ENCODE data around the gene TMEM63C.

The TMEM63C gene

DNA sequence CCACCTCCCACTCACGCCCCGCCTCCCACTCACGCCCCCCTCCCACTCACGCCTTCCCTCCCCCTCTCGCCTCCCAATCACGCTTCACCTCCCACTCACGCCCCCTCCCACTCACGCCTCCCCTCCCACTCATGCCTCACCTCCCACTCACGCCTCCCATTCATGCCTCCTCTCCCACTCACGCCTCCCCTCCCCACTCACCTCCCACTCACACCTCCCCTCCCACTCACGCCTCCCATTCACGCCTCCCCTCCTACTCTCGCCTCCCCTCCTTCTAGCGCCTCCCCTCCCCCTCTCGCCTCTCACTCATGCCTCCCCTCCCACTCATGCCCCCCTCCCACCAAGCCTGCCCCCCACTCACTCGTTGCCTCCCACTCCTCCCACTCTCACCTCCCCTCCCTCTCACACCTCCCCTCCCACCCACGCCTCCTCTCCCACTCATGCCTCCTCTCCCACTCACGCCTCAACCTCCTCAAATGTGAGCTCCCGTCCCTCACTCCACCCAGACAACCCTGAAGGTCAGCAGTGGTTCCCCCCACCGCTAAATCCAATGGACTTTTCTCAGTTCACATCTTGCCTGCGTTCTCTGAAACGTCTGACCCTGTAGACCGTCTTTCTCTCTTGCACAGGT, 39.8 kb downstream of the TMEM63C start:
- DNase-seq (ENCODE audit: low read depth): no peak

DNA sequence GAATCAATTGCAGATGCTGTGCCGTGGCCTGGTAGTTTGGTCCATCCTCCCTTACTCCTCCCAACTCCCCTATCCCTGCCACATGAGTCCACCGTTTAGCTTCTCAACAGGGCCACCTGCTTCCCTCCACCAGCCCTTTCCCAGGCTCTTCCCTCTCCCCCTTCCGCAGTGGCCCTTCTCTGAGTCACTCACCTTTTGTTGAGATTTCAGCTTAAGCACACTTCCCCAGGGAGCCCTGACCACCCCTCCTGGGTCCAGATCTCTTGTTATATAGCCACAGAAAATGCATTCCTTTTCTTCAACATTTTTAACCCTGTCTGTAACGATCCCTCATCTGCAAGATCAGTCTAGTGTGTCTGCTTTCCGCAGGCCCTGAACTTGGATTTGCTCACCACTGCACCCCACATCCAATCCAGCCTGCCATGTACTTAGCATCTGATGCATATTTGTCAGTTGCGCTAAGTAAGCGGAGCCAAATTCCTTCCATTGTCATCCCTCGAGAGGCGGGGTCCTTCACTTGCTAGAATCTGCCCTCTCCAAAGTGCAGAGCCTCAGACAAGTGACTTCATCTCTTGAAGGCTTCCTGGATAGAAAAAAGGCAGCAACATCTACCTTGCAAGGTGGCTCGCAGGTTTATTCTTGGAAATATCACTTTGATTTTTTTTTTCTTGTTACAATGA, 41.1 kb downstream of the TMEM63C start:
- DNase-seq (ENCODE audit: low read depth): no peak

DNA sequence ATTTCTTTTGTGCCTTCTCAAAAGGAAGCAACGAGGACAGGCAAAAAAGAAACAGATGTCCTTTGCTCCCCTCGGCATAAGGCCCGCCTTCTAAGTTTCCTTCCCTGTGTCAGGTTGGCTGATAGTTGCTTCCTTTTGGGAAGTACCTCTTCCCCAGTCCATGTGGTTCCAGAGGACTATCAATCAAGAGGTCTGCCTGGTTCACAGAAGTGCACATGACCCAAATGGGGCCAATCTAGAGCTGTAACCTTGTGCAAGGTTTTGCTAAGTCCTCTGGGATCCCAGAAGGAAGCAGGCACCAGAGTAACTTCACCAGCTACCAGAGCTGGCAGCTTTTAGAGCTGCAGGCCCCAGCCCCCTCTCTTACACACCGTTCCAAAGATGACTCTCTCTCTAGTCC, 42.6 kb downstream of the TMEM63C start:
- no peak for DNase-seq (ENCODE audit: low read depth)

DNA sequence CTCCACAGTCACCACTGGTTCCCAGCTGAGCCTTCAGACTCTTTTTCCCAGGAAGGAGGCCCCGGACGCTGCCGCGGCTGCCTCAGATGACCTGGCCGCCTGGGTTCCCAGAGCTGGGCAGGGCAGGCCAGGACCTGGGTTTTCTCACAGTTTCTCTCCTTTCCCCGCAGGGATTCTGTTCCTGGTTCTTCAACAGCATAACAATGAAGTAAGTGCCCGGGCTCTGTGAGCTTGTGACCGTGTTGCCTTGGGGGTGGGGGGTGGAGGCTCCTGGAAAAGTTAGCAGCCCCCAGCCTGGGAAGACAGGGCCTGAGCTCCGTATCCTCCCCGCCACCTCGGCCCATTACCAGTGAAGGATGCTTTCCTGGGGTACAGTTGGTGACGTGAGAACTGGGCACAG, 43.7 kb downstream of the TMEM63C start:
- no peak for DNase-seq (ENCODE audit: low read depth)

DNA sequence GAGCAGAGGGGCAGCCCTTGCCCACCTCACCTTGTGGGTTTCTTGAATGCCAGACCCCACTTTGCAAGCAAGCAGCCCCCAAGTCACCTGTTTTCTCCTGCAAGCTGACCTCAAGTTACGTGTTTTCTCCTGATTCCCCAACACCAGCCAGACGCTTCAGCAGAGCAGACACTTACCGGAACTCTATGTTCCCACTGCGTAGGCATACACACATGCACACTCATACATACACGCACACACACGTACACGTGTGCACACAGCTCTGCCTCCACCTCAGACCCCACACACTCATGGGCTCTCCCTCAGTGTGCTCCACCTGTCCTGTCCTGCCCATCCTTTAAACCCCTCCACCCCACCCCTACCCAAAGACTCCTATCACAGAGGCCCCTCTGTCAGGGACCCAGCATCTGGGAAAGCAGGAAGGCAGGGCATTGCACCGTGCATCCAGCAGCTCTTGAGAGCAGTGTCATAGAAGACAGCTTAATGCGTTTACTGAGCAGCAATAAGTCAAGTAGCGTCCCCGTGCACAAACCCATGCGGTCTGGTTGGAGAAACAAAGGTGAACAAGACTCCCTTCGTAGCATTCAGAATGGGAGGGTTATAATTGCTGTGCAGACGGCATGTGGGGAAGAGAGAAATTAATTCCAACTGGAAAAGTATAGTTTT, 44.4 kb downstream of the TMEM63C start:
- DNase-seq (ENCODE audit: low read depth): no peak

DNA sequence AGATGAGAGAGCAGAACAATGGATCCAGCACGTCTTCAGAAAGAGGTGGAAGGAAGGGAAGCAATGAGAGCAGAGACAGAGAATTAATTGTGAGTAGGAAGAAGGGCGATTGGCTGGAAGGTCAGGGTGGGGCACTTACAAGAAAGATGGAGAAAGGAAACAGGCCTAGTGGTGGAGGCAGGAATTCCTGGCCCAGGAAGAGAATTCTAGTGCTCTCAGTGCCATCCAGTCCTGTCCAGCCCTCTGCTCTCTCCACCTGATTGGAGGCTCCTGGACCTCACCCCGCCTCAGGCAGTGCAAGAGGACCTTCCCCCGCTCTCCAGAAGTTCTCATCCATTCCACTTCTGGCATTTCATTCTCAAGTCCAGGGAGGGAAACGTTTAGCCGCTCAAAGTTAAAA, 46.5 kb downstream of the TMEM63C start:
- DNase-seq (ENCODE audit: low read depth): no peak

DNA sequence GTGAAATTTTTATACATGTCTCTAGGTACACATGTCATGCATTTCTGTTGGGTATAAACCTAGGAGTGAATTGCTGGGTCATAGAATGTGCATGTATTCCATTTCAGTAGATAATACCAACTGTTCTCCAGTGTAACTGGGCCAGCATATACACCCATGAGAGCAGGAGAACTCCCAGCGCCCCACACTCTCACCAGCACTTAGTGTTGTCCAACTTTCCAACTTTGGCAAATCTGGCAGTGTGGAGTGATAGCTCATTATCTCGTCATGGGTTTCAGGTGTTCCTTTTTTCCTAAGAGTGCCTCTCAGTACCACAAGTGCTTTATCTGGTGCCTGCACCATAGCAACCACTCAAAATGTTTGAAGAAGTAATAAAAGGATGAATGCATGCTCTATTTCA, 49.3 kb downstream of the TMEM63C start:
- no peak for DNase-seq (ENCODE audit: low read depth)

DNA sequence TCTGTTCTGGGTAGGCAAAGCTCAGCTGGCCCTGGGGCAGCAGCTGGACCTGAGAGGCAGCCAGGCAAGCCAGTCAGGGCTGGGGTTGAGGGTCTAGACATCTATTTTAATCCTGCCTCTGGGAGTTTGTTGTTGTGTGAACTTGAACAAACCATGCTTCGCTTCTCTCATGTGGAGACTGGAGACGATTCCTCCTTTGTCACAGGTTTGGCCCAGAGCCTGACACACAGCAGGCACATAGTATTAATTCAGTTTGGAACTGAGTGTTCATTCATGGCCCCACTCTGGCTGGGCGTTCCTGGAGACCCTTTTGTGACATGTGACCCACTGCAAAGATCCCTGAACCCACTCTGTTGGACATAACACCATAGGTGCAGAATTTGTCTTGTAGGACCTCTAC, 50.1 kb downstream of the TMEM63C start:
- no peak for DNase-seq (ENCODE audit: low read depth)

DNA sequence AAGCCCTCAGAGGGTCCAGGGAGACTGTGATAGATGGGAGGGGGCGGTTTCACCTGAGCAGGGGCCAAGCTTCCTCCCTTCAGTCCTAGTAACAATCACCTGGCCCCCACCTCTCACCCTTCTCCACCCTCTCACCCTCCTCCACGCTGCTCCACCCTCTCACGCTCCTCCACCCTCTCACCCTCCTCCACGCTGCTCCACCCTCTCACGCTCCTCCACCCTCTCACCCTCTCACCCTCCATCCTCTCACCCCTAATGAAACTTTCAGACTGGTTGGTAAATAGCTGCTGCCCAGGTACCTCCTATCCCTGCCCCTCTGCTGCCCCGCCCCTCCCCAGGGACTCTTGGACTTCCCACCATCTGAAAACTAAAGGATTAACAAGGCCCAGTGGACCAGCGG, 55.2 kb downstream of the TMEM63C start:
- DNase-seq (ENCODE audit: low read depth): no peak

DNA sequence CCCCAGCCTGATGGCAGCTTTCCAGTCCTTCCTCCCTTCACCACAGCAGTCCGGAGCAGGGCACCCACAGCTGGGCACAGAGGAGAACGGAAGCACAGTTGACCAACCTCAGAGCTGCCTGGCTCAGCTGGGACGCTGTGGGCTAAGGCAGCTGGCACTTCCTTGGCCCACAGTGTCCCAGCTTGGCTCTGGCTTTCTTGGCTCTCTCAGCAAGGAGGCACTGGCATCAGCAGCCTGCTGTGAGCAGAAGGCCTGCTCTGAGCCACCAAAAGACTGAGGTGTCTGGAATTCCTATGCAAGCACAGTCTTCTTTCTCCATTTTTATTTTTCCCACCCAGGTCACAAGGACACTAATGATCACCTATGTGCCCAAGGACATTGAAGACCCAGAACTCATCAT, 56.8 kb downstream of the TMEM63C start:
- no peak for DNase-seq (ENCODE audit: low read depth)

DNA sequence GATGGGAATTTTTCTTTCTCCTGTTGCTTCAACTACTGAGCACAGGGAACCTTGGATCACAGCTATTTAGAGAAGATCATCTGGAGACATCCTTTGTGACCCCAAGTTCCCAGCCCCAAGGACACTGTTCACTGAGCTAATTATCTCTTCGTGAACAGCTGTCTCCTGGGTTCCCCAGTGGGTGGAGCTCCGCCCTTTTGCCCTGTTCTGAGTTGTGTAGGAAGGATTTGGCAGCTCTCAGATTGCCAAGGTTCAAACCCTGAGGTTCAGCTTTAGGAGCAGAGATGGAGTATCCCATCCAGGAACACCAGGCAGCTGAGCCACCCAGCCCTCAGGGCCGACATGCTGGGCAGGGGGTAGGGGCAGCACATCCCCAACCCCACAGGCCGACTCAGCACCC, 57.4 kb downstream of the TMEM63C start:
- DNase-seq (ENCODE audit: low read depth): no peak

DNA sequence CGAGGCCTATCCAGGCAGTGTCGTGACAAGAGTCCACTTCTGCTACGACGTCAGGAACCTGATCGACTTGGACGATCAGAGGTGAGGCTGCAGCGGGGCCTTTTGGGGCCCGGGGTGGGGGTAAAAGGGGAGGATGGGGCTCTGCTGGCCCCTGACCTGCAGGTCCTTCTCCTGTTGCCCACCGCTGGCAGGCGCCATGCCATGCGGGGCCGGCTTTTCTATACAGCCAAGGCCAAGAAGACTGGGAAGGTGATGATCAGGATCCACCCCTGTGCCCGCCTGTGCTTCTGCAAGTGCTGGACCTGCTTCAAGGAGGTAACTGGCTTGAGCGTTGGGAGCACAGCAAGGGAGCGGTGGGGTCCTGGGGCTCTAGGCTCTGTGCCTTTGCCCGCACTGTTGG, 57.8 kb downstream of the TMEM63C start:
- no peak for DNase-seq (ENCODE audit: low read depth)

DNA sequence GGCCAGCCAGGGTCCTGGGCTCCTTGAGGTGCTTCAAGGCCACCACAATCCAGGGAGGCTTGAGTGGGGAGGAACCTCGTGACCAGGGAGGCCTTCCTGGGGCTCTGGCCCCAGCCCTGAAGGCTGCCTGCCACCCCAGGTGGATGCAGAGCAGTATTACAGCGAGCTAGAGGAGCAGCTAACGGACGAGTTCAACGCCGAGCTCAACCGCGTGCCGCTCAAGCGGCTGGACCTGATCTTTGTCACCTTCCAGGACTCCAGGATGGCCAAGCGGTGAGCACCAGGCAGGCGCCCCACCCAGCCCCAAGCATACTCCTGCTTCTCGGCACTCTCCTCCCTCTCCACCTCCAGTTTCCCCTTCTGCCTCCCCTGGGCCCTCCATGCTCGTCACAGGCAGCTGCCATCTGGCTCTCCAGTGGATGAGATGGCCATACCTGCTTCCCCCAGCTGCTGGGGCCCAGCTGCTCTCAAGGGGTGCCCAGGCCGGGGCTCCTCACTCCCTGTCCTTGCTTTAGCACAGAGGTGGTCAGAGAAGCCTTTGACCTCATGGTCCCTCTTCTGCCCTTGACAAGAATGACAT, 58.8 kb downstream of the TMEM63C start:
- DNase-seq (ENCODE audit: low read depth): no peak

DNA sequence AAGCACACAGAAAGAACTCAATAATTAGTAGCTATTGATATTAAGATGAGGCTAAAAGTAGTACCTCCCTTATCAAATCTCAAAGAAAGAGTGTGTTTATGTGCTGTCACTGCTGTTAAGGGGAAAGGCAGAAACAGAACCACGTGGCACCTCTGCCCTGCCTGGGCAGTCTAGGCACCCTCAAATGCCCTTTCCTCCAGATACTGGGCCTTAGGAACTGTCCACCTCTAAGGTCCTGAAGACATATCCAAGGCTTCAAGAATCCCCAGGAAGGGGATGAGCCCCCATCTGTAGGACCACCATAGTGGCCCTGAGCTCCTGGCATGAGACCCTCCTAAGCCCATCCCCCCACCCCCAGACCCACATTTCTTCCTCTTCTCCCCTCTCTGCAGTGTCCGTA, 60.4 kb downstream of the TMEM63C start:
- DNase-seq (ENCODE audit: low read depth): no peak

DNA sequence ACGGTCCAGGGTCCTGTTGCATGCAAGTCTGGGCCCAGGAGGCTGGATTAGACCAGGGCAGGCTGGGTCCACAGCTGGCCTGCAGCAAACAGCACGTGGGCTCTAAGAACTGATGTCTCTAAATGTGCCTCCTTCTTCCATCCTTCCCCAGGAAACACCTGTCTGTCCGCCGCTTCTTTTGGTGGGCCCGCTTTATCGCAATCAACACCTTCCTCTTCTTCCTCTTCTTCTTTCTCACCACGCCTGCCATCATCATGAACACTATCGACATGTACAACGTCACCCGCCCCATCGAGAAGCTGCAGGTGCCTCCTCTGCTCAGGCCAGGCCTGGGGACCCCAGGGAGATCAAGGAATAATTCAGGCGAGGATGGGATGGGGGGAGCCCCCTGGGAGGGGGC, 61.2 kb downstream of the TMEM63C start:
- DNase-seq (ENCODE audit: low read depth): no peak

DNA sequence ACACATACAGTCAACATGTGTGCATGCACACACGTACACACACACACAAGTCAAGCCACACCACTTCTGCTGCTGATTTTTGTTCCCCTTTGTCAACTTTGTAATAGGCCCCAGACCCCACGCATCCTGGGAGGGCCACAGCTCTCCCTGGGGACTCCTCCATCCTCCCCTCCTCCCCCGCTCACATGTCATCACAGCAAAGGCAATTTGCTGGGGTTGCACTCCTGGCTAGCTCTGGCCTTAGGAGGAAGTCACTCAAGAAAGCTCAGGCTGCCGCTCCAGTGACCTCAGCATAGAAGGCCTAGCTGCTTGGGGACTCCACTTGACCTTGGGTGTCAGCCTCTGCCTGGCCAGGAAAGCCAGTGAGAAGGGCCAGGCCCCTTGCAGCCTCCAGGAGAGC, 62.3 kb downstream of the TMEM63C start:
- DNase-seq (ENCODE audit: low read depth): no peak

DNA sequence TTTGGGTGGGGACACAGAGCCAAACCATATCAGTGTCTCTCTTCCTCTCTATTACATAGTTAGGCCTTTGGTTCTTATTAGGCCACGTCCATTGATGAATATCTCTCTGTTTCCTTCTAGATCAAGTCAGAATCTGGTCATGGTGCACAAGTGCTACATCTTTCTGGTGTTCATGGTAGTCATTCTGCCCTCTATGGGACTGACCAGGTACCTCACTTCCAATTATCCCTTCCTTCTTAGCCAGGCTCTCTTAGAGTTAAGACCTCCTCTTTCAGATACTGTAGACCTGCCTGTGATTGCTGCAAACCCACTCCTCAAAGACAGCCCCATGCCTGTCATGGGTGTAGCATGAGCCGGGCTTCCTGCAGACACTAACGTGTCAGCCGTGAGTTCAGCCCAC, 64.2 kb downstream of the TMEM63C start:
- DNase-seq (ENCODE audit: low read depth): no peak

DNA sequence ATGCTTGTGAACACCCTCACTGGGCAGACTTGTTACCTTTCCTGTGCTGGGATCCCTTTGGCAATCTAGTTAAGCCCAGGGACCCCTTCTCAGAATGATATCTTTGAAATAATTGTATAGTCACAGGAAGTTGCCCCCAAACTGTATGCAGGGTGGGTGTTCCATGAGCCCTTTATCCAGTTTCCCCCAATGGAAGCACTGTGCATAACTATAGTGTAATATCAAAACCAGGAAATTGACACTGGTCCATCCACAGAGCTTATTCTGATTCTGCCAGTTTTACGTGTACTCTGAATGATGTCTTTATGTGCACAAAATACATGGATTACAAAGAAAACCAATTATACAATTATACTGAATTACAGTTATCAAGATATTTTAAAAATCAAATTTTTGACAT, 65.2 kb downstream of the TMEM63C start:
- DNase-seq (ENCODE audit: low read depth): no peak

DNA sequence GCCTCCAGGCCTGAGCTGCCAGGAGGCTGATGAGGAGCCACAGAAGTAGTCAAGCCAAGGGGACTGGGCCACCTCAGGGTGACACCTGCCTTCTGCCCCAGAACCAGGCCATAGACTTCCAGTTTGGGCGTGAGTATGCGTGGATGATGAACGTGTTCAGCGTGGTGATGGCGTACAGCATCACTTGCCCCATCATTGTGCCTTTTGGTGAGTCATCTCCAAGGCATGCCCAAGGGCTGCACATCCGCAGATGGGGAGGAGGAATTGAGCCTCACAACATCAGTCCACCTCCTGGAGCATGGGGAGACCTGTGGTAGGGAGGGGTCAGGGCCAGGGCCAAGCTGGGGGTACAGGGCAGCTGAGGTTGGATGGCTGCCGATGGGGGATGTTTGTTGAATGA, 67.1 kb downstream of the TMEM63C start:
- no peak for DNase-seq (ENCODE audit: low read depth)

DNA sequence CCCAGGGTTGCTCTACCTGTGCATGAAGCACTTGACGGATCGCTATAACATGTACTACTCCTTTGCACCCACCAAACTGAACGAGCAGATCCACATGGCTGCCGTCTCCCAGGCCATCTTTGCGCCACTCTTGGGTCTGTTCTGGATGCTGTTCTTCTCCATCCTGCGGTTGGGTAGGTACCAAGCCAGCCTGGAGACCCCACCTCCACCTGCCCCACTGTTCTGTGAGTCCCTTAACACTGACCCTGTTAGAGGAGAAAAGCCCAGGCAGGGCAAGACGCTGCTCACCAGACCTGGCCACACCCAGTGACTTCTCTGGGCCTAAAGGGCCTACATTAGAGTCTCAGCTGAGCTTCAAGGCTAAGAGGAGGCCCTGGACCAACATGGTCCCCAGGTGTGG, 67.7 kb downstream of the TMEM63C start:
- DNase-seq (ENCODE audit: low read depth): no peak

DNA sequence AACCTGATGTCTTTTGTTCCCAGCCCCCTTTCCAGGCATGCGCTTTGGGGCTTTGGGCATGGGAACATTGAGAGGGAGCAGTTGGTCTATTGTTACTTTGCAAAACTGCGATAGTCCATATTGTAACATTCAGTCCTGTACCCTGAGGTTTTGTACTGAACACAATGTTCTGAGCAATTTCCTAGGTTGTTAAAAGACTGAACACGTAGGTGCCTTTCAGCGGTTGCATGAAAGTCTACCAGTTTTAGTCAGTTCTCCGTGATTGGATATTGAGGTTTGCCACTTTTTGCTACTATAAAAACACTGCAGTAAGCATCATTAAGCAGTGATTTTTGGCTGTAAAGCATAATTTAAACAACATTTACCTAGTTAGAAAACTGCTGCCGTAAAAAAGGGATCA, 69.3 kb downstream of the TMEM63C start:
- DNase-seq (ENCODE audit: low read depth): no peak

DNA sequence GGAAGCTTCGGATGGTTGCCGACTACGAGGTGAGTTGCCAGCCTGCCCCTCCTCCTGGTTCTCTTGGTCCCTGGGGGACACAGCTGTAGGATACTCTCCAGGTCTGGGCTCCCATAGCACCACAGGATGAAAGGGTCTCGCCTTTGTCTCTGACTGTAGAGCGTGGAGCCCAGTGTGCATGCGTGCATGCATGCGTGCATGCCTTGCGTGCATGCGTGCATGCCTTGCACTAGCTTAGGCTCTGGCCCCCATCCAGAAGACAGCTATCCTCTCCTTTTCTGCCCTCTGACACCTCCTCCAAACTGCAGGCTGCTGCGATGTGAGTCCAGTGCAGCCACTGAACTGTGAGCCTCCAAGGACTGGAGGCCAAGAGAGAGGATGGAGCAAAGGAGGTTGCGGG, 70.3 kb downstream of the TMEM63C start:
- no peak for DNase-seq (ENCODE audit: low read depth)

Measured in stimulated activated CD8-positive, alpha-beta memory T cell treated with anti-CD3 and anti-CD28 coated beads, Interleukin-12 subunit alpha, Interleukin-12 subunit beta, amount 100 ng/mL, for 1 hour (primary cell).